NCI-H2107 (cell line): ENCODE measurements around the gene NINJ2.
A peak's percentile ranks its signal among the peaks of the same experiment; 100 is the strongest.
"Not testable (repeated sequence)": the region's sequence is repeated elsewhere in the genome, so short reads cannot be mapped to it uniquely, and the experiment has no call there.

ENCODE experiments used
- DNase-seq: peaks from one replicate; lab custom pipeline; 2025; lab: John Stamatoyannopoulos, UW

Gene NINJ2

GRCh38 chr12:663293-663871 lies at the start of gene NINJ2:
Gene NINJ2, minus strand, starts transcription at chr12:663445. Its CDS starts 85 bp downstream, at chr12:663360.
- DNase-seq = no peak

DNA sequence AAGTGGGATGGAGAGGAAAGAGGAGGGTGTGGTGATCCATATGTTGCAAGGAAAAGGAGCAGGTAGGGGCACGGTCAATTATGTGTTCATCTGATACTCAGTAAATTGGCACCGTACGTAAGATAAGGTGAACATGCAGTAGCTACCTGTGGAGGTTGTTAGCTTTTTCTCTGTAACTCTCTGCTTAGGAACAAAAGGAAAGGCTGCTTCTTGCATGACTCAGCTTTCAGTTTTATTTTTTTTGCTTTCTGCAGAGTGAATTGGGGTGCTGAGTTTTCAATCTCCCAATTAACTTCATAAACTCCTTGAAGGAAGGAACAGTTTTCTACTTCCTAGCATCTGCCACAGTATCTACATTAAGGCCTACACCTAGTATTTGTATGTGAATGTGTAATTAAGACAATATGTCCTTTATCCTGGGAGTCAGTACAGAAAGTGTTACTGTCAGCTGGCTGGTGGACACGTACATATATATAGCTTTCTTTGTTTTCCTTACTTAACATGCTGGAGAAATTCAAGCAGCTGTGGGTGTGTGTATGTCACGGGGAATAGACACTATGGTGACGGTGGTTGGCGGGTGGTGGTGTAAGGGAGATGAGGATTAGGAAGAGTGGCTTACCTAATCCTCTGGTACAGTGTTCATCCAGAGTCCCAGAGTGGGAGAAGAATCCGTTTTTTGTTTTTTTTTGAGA lies 49.1 kb upstream of the NINJ2 start:
- no peak for DNase-seq

- no peak for DNase-seq
These were observed 46.3 kb upstream of the NINJ2 start for GRCh38 chr12:709455-710020.

GRCh38 chr12:708084-708483 lies 44.8 kb upstream of the NINJ2 start:
- DNase-seq = not testable (repeated sequence)

DNA sequence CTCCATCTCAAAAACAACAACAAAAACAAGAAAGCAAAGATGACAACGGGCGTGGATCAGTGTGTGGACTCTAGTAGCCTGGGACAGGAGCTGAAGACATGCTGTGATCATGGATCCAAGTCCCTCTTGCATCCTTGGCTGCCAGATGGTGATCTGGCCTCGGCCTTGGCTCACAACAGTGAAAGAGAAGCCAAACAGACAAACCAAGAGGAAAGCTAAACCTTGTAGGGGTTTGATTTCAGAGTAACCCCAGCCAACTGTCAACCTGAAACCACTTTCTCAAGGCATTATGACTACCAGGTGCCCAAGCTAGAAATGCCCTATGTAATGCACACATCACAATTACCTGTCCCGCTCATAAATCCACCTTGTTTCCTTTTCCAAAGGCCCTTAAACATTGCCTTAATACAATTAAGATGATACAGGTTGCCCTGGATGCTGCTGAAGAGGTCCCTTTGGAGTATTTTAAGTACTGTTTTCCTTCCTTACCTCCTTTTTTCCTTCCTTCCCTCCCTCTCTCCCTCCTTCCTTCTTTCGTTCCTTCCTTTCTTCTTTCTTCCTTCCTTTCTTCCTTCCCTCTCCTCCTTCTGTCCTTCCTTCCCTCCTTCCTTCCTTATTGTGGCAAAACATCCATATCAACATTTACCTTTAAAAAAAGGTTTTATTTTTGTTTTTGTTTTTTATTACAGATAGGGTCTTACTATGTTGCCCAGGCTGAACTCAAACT lies 41.4 kb upstream of the NINJ2 start:
- no peak for DNase-seq

DNA sequence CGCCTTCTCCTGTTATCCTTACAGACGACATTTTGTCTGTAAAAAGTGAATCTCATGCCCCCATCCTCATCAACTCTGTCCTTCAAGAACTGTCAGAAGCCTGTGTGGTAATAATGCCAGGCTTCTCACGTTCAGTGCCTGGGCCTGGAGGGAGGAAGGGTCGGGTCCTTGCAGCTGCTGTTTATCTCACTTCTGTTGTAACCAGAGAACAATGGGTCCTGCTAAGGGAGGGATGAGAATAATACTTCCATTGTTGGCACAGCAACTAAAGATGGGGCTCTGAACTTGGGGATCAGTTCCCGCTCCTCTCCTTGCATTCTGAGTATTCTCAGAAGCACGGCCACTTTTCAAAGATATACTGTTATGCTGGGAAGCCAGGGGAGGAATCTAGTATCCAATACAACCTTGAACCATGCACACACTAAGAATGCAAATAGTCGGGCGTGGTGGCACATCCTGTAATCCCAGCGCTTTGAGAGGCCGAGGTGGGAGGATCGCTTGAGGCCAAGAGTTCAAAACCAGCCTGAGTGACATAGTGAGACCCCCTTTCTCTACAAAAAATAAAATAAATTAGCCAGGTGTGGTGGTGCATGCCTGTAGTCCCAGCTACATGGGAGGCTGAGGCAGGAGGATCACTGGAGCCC lies 38.8 kb upstream of the NINJ2 start:
- DNase-seq = no peak

DNA sequence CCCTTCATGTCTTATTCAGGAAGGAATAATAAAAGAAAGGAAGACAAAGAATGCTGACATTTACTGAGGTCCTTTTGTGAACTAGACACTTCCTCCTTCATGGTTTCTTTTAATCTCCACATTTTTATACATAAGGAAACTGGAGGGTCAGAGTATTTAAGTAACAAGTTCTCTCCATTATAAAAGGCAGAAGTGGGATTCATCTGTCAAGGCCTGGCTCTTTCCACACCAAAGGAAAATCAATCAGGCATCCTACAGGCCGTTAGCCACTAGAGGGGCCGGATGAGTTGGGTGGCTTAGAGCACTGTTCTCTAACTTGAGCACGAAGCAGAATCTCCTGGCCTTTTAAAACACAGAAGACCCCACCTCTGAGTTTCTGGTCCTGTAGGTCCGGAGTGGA lies 36.8 kb upstream of the NINJ2 start:
- no peak for DNase-seq

DNA sequence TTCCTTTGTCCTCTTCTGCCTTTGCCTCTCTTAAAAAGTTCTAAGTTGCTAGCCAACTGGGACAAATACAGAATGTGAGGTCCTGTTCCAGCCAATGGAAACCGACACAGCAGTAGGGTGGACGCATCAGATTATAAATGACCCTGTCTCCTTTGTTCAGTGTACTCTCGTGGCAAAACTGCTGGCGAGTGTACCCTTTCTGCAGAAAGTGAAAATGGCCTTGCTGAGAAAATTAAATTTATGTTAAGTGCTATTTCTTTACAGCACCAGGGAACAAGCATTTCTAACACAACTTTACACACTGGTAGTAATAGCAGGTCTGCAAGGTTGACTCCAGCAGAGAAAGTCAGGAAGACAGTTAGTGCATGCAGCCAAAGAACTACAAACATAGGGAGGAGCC lies 35.0 kb upstream of the NINJ2 start:
- not testable (repeated sequence) for DNase-seq

- DNase-seq = no peak
These were observed 34.2 kb upstream of the NINJ2 start for GRCh38 chr12:697481-697880.

GRCh38 chr12:694734-695503 lies 31.7 kb upstream of the NINJ2 start:
- no peak for DNase-seq

DNA sequence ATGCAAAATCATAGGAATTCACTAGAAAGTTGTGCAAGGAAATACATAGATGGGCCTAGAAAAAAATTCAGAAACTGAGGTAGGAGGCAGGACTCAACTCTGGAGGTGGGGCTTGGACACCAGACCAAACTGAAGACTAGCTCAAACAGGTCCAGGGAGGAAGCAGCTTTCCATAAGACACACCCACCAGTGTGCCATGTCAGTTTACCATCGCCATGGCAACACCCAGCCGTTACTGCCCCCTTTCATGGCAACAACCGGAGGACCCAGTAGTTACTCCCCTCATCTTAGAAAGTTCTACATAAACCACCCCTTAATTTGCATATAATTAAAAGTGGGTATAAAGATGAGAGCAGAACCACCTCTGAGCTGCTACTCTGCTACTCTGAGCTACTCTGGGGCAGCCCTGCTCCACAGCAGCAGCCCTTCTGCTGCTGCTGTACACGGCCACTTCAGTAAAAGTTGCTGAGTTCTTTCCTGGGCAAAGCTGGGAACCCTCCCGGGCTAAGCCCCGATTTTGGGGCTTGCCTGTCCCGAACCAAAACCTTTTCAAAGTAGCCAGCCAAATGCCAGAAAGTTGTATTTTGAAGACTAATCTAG lies 30.8 kb upstream of the NINJ2 start:
- DNase-seq = no peak

DNA sequence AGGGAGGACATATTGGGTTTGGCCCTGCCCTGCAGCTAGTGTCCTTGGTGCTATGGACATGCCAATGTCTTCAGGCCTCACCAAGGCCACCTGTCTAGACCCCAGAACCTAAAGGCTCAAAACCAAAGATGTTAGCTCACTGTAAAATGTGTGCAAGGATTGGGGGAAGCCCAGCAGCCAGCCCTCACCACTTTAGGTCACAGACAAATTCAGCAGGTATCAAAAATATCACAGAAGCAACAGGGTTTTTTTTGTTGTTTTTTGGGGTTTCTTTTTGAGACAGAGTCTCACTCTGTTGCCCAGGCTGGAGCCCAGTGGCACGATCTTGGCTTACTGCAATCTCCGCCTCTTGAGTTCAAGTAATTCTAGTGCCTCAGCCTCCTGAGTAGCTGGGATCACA lies 29.0 kb upstream of the NINJ2 start:
- no peak for DNase-seq

DNA sequence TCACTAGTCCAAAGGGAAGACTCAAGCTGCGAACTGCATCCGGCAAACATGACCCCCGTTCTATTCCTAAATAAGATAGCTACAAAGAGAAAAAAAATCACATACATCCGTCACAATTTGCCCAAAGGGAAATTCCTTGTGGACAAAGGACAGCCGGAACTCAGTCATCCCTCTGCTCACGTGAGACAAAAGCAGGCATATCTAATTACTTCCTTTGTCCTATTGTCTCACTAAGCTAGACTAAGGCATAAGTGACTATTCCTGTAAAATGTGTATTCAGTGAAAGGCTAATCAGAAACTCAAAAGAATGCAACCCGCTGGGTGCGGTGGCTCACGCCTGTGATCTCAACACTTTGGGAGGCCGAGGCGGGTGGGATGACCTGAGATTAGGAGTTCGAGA lies 27.2 kb upstream of the NINJ2 start:
- no peak for DNase-seq

DNA sequence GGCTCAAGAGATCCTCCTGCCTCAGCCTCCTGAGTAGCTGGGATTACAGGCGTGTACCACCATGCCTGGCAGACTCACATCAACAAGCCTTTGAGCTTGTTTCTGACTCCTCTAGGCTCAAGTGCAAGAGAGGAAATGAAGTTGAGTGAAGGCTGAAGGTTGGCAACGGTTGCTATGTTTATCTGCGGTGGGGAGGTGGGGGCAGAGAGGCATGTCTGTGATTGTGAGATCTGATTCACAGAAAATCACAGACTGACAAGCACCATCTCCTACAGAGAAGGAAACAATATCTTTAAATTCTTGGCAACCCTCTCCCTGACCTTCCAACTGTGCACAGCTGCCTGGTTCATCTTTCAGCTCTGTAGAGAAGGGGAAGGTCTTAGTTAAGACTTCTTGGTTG lies 22.1 kb upstream of the NINJ2 start:
- DNase-seq = peak; percentile 23

DNA sequence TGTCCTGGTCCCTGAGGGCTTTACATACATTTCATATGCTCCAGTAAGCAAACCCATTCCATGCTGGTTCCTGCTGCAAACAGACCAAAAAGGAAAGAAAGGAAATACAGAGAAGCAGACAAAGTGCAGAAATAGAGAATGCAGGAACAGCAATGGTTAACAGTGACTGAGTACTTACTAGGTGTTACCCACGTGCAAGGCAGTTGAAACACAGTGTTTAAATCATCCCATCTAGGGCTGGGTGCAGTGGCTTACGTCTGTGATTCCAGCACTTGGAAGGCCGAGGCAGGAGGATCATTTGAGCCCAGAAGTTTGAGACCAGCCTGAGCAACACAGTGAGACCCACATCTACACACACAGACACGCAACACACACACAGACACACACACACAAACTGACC lies 21.2 kb upstream of the NINJ2 start:
- no peak for DNase-seq

DNA sequence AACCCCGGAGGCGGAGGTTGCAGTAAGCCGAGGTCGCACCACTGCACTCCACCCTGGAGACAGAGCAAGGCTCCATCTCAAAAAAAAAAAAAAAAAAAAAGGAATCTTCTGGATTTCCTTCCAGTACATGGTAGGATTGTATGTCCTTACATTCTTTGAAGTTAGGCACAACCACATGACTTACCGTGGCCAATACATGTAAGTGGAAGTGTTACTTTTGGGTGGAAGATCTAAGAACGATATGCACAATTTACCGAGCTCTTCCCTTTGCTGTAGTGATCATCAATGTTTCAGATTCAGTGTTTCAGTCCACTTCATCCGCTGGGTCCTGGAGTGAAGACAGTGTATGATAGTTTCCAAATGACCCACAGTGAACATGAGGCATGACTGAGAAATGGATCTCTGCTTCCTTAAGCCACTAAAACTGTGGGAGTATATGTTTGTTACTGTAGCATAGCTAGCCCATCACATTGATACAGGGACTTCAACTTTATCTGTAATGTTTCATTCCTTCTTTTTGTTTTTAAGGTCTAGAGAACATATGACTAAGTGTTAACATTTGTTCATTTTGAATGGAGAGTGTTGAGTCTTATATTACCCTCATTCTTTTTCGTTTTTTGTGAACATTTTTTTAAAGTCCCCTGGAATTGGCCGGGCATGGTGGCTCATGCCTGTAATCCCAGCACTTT lies 18.5 kb upstream of the NINJ2 start:
- DNase-seq = no peak

DNA sequence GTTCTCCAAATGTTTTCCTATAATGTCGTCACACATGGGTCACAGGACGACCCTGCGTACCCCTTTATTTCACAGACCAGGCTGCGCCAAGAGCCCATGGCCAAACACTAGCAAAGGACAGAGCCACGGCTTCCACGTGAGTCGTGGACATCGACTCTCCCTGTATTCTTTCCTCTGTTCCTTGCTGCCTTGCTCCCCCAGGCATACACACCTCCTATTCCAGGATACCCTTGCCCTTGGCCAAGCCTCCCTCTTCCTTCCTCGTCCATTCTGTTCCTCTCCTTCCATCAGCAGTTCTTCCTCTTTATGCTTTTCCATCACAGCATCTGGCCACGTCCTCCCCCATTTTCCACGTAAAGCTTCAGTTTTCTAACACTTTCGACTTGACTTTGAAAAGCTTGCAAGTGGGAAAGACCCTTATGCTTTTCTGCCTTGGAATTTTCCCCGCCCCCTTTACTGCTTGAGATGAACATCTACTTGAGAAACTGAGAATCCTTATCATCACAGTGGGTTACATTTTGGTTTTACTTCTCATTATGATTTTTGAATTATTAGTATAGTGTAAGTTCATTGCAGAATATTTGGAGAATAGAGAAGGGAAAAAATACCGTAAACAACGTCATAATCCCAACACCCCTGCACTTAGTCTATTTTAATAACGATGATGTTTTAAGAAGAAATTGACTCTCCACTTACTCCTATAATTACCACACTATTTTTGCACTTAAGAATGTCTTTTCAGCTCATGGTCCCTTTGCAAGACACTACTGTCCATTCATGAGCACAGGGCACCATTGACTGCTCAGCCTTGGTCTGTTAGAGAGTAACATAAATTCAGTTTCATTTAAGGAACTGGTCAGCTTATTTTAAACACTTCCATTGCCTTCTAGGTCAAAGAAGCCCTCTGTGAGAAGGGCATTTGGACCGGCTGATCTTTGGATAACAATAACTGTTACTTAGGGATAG lies 15.8 kb upstream of the NINJ2 start:
- no peak for DNase-seq

DNA sequence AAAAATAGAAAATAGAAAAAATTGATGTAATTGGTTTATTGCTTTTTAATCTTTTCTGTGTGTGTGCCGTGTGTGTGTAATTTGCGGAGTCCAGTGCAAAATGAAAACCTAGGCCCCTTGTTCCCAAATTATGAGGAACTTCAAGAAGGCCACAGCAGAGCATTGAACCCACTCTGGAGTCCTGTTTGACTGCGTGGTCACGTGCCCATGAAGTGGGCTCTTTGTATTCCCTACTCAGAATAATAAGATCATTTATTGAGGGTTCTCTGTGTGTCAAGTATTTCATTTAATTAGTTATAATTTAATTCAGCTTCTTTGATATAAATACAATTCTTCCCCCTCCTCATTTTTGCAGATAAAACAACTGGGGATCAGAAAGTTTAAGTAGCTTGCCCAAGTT lies 12.3 kb upstream of the NINJ2 start:
- no peak for DNase-seq

- no peak for DNase-seq
These were observed 11.1 kb upstream of the NINJ2 start for GRCh38 chr12:674272-674781.
